ENCODE results near the gene GJB5. TPM values are rescaled to one million over a fixed set of nuclear protein-coding genes. Genes with fewer than 3 reads are reported as not detected.

Gene GJB5
- not detected for total RNA-seq
- long read RNA-seq: 0 reads

DNA sequence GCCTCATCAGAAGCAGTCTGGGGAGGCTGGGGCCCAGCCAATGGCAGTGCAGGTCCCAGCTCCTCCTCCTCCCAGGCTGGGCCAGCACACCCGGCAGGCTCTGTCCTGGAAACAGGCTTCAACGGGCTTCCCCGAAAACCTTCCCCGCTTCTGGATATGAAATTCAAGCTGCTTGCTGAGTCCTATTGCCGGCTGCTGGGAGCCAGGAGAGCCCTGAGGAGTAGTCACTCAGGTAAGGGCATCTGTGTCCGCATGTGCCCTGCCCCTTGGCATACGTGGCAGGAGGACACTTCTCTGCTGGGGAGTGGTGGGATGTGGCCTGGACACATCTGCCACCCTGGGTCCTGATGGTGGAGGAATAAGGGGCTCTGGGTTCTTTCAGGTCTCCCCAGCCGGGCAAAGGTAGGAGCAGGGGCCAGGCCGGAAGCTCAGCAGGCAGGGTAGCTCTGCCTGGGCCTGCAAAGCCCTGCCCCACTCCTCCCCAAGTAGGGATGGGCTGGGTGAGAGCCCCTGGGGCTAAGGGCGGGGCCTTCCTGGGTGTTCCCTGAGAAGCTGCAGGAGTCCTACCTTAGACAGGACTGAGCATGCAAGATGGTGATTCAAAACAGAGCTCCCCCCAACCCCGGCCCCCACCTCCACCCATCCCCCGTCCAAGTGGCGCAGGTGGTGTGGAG, at the start of gene GJB5:
GJB5 (plus strand) TSS at position 84 of the 674 bp plus-strand sequence. CDS start 2,284 bp downstream, outside the sequence.
- peaks cover 73% of the 10 kb centered on the region for H3K27me3 ChIP-seq (ENCODE audit: low read depth)
- intact Hi-C loops (cut with micrococcal nuclease): no loop called here
- no peak for DNase-seq
- H3K27ac ChIP-seq (replicated peaks): no peak within 1 kb of the TSS
- no peaks in the 10 kb centered on the region for H3K36me3 ChIP-seq
- no peaks in the 10 kb centered on the region for H3K9me3 ChIP-seq (replicated peaks)
- TF ChIP-seq, protein P1, sequence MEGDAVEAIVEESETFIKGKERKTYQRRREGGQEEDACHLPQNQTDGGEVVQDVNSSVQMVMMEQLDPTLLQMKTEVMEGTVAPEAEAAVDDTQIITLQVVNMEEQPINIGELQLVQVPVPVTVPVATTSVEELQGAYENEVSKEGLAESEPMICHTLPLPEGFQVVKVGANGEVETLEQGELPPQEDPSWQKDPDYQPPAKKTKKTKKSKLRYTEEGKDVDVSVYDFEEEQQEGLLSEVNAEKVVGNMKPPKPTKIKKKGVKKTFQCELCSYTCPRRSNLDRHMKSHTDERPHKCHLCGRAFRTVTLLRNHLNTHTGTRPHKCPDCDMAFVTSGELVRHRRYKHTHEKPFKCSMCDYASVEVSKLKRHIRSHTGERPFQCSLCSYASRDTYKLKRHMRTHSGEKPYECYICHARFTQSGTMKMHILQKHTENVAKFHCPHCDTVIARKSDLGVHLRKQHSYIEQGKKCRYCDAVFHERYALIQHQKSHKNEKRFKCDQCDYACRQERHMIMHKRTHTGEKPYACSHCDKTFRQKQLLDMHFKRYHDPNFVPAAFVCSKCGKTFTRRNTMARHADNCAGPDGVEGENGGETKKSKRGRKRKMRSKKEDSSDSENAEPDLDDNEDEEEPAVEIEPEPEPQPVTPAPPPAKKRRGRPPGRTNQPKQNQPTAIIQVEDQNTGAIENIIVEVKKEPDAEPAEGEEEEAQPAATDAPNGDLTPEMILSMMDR (IDR thresholded peaks at IDR 0.05; ENCODE audit: borderline replicate concordance): no peak
- no peaks in the 10 kb centered on the region for H3K4me1 ChIP-seq
- H3K4me3 ChIP-seq: no peak within 1 kb of the TSS

DNA sequence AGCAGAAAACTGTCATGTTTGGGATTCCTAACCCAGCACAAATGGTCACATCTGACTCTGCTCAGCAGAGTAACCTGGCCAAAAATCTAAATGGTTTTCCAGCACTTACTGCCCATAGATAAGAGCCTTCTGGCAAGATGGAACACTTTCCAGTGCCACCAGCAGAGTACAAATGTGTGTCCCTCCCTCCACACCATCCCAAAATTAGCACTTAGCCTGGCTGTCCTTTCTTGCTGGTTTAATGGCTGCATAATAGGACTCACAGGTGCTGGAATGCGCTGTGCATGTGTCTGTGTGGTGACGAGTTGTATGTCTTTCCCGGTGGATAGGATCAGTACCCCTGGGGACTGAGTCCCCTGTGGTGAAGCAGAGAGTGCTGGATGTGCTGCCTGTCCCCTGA, 49.8 kb upstream of the GJB5 start:
- Histone ChIP-seq H3K27ac (replicated peaks) (no peak overlapping the region), H3K36me3 (no peaks in the 10 kb centered on the region), H3K27me3 (ENCODE audit: low read depth) (peaks cover 41% of the 10 kb centered on the region), H3K9me3 (replicated peaks) (no peaks in the 10 kb centered on the region), H3K4me1 (peaks cover 9% of the 10 kb centered on the region), H3K4me3 (no peak overlapping the region)
- no peak for DNase-seq
- TF ChIP-seq, protein P1 (IDR thresholded peaks at IDR 0.05; ENCODE audit: borderline replicate concordance): no peak
- intact Hi-C loops (cut with micrococcal nuclease): no loop called here

DNA sequence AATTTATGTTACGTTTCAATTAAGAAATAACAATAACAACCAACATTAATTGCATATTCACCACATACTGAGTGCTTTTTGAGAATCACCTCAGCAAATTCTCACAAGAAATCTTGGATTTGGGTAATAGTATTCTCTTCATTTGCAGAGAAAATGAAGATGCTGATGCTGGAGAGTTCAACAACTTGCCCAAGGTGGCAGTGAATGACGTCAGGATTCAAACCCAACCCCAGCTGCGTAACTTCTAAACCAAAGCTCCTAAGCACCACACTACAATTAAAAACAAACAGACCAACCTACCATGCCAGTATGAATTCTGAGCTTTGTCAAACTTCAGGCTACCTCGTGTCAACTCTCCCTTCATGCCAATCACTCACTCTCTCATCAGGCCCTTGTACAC, 46.7 kb upstream of the GJB5 start:
- intact Hi-C loops (cut with micrococcal nuclease): no loop called here
- TF ChIP-seq, protein P1 (IDR thresholded peaks at IDR 0.05; ENCODE audit: borderline replicate concordance): no peak
- H3K4me3 ChIP-seq: no peak overlapping the region
- H3K36me3 ChIP-seq: no peaks in the 10 kb centered on the region
- peaks cover 36% of the 10 kb centered on the region for H3K27me3 ChIP-seq (ENCODE audit: low read depth)
- no peak for DNase-seq
- H3K4me1 ChIP-seq: peaks cover 9% of the 10 kb centered on the region
- no peak overlapping the region for H3K27ac ChIP-seq (replicated peaks)
- no peaks in the 10 kb centered on the region for H3K9me3 ChIP-seq (replicated peaks)

DNA sequence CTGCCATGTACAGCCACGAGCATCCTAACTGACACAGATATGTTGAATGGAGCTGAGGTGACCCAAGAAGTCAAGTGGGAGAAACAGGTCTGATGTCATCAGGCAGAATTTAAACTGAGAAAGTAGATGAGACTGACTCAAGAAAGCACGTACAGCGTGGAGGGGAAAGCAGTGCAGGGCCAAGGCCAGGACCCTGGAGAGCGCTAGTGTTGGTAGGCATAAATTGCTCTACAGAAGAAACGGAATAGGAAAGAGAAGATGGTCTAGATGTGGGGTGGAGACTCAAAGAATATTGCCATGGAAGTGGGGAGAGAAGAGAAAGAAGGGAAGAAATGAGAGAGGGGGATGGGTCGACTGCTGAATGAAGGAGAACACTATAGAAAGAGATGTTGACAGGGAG, 45.3 kb upstream of the GJB5 start:
- Histone ChIP-seq H3K27me3 (ENCODE audit: low read depth) (peaks cover 31% of the 10 kb centered on the region), H3K36me3 (no peaks in the 10 kb centered on the region), H3K4me3 (no peak overlapping the region), H3K27ac (replicated peaks) (no peak overlapping the region), H3K9me3 (replicated peaks) (no peaks in the 10 kb centered on the region), H3K4me1 (peaks cover 9% of the 10 kb centered on the region)
- intact Hi-C loops (cut with micrococcal nuclease): no loop called here
- DNase-seq: no peak
- TF ChIP-seq, protein P1 (IDR thresholded peaks at IDR 0.05; ENCODE audit: borderline replicate concordance): no peak

DNA sequence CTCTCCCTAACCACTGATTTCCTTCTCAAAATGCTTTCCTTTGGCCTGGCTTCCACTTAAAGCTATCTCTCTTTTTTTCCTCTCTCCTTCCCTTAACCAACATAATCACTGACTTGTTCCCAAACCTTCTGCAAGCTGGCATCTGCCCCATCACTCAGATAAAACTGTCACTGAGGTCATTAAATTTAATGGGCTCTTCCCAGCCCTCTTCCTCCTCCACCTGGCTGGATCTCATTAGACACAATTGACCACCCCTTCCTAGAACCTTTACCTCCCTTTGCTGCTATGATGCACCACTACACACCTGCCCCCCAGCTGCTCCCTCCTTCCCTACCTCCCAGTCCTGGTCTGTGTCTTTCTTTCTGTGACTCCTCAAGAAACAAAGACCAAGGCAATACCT, 44.0 kb upstream of the GJB5 start:
- Histone ChIP-seq H3K4me1 (no peaks in the 10 kb centered on the region), H3K36me3 (no peaks in the 10 kb centered on the region), H3K27me3 (ENCODE audit: low read depth) (peaks cover 27% of the 10 kb centered on the region), H3K9me3 (replicated peaks) (no peaks in the 10 kb centered on the region), H3K4me3 (no peak overlapping the region), H3K27ac (replicated peaks) (no peak overlapping the region)
- intact Hi-C loops (cut with micrococcal nuclease): no loop called here
- TF ChIP-seq, protein P1 (IDR thresholded peaks at IDR 0.05; ENCODE audit: borderline replicate concordance): no peak
- DNase-seq: no peak
